Measurements from ENCODE around the gene ODF4.
"Not testable (repeated sequence)": the region's sequence is repeated elsewhere in the genome, so short reads cannot be mapped to it uniquely, and the experiment has no call there.

The ODF4 gene

GRCh38 chr17:8369944-8370343, 30.3 kb downstream of the ODF4 start:
- Mint-ChIP-seq H3K27ac (no peak overlapping the region), H3K4me3 (no peak overlapping the region), H3K4me1 (ENCODE audit: low read depth) (peaks cover 5% of the 10 kb centered on the region), H3K27me3 (no peaks in the 10 kb centered on the region), H3K36me3 (ENCODE audit: low read depth) (peaks cover 27% of the 10 kb centered on the region), H3K9me3 (no peaks in the 10 kb centered on the region)
- no peak for DNase-seq

- DNase-seq: no peak
- peaks cover 17% of the 10 kb centered on the region for H3K4me1 Mint-ChIP-seq (ENCODE audit: low read depth)
- no peak overlapping the region for H3K27ac Mint-ChIP-seq
- no peak overlapping the region for H3K4me3 Mint-ChIP-seq
- H3K9me3 Mint-ChIP-seq: no peaks in the 10 kb centered on the region
- H3K27me3 Mint-ChIP-seq: no peaks in the 10 kb centered on the region
- peaks cover 43% of the 10 kb centered on the region for H3K36me3 Mint-ChIP-seq (ENCODE audit: low read depth)
These were observed 32.1 kb downstream of the ODF4 start for GRCh38 chr17:8371786-8372185.

- H3K36me3 Mint-ChIP-seq (ENCODE audit: low read depth): peaks cover 50% of the 10 kb centered on the region
- no peaks in the 10 kb centered on the region for H3K27me3 Mint-ChIP-seq
- no peak overlapping the region for H3K4me3 Mint-ChIP-seq
- H3K9me3 Mint-ChIP-seq: no peaks in the 10 kb centered on the region
- peaks cover 24% of the 10 kb centered on the region for H3K4me1 Mint-ChIP-seq (ENCODE audit: low read depth)
- no peak overlapping the region for H3K27ac Mint-ChIP-seq
- no peak for DNase-seq
These were observed 32.8 kb downstream of the ODF4 start for GRCh38 chr17:8372422-8372821.

DNA sequence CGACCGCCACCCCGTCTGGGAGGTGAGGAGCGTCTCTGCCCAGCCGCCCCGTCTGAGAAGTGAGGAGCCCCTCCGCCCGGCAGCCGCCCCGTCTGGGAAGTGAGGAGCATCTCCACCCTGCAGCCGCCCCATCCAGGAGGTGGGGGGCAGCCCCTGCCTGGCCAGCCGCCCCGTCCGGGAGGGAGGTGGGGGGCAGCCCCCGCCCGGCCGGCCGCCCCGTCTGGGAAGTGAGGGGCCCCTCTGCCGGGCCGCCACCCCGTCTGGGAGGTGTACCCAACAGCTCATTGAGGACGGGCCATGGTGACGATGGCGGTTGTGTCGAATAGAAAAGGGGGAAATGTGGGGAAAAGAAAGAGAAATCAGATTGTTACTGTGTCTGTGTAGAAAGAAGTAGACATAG, 34.2 kb downstream of the ODF4 start:
- not testable (repeated sequence) for DNase-seq, H3K27me3 Mint-ChIP-seq, H3K9me3 Mint-ChIP-seq, H3K27ac Mint-ChIP-seq, H3K4me3 Mint-ChIP-seq
- H3K4me1 Mint-ChIP-seq (ENCODE audit: low read depth): peaks cover 37% of the 10 kb centered on the region
- peaks cover 56% of the 10 kb centered on the region for H3K36me3 Mint-ChIP-seq (ENCODE audit: low read depth)

DNA sequence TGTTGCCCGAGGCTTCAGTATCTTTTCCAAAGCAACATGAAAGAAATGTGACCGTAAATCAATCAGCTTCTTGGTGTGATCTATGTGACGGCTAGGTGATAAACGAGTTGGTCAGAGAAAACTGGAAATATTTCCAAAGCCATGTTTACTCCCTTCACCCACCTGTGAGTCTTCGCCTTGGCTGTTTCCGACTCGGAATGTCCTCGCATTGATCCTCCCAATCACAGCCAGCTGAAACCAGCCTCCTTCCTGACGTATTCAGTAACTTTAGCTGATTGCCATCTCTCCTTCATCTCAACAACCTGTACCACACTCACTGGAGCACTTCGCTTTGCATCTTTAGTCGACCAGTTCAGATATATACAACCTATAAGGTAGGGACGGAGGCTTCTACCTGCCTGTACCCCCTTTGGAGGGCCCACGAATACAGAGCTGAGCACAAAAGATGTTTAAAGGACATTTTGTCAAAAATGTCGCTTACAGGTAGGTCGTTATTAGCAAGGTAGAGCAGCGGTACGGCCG, 36.2 kb downstream of the ODF4 start:
- H3K36me3 Mint-ChIP-seq (ENCODE audit: low read depth): peaks cover 60% of the 10 kb centered on the region
- H3K27ac Mint-ChIP-seq: peak overlapping the region; percentile 93

DNA sequence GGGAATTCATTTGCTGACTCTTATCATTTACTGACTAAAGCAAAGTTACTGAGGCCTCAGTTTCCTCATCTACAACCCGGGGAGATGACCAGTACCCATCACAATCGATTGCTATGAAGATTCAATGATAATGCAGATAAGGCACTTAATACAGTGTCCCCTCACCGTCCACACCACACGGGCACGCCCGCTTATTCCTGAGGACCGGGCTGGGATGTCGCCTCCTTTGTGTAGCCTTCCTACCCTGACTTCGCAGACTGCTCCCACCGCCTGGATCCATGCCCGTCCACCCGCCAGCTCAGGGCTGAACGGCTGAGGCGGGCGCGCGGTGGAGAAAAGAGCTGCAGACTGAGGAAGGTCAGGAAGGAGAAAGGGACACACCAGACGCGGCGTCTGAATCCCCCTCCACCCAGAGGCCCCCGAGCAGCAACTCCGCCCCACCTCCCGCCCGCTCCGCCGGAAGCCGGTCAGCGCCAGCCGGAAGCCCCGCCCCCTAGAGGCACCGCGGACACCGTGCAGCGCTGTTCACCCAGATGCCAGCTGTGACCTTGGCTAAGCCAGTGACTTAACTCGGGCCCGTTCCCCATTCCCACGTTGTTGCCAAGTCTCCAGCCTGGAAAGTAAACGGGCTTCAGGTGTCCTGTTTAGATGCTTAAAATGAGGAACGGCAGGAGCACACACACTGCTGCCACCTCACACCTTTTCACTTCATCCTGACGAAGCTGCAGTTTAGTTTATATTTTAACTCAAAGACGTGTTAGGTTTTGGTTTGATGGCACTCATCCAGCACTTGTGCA, 36.8 kb downstream of the ODF4 start, which contains the start of gene KRABD2:
Gene KRABD2, minus strand, starts transcription at position 434 of the 797 bp plus-strand sequence.
- Mint-ChIP-seq H3K4me3 (peak within 1 kb of the TSS; percentile 100), H3K27ac (peak within 1 kb of the TSS; percentile 93), H3K4me1 (ENCODE audit: low read depth) (peaks cover 55% of the 10 kb centered on the region), H3K9me3 (no peaks in the 10 kb centered on the region), H3K27me3 (no peaks in the 10 kb centered on the region), H3K36me3 (ENCODE audit: low read depth) (peaks cover 67% of the 10 kb centered on the region)
- peak; percentile 94 for DNase-seq

More for the DNA sequence above, 36.2 kb downstream of the ODF4 start:
- DNase-seq: no peak
- Mint-ChIP-seq H3K4me3 (peak overlapping the region; percentile 100), H3K27me3 (no peaks in the 10 kb centered on the region), H3K4me1 (ENCODE audit: low read depth) (peaks cover 50% of the 10 kb centered on the region), H3K9me3 (no peaks in the 10 kb centered on the region)

DNA sequence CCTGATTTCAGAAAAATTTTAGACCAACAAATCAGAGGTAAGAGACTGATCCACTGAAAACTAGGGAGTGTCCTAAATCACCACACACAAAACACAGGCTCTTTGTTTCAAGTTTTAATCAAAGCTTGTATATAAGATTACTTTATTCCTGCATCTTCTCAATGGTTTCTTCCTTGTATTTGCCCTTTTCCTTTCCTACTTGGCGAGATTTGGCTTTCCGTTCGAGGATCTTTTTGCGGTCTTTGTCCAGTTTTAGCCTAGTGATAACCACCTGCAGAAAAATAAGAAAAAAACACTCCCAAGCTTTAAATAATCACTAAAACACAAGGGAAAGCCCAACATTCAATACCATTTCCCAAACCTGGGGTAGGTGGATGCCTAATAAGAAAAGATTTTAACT, 37.8 kb downstream of the ODF4 start:
- Mint-ChIP-seq H3K36me3 (ENCODE audit: low read depth) (peaks cover 76% of the 10 kb centered on the region), H3K27ac (peak overlapping the region; percentile 93), H3K4me3 (peak overlapping the region; percentile 100), H3K9me3 (no peaks in the 10 kb centered on the region), H3K4me1 (ENCODE audit: low read depth) (peaks cover 57% of the 10 kb centered on the region), H3K27me3 (no peaks in the 10 kb centered on the region)
- no peak for DNase-seq

- not testable (repeated sequence) for H3K27me3 Mint-ChIP-seq, H3K9me3 Mint-ChIP-seq, DNase-seq
- Mint-ChIP-seq H3K27ac (peak overlapping the region; percentile 93), H3K4me3 (peak overlapping the region; percentile 100), H3K4me1 (ENCODE audit: low read depth) (peaks cover 57% of the 10 kb centered on the region), H3K36me3 (ENCODE audit: low read depth) (peaks cover 83% of the 10 kb centered on the region)
These were observed 38.5 kb downstream of the ODF4 start for GRCh38 chr17:8378117-8378516.

DNA sequence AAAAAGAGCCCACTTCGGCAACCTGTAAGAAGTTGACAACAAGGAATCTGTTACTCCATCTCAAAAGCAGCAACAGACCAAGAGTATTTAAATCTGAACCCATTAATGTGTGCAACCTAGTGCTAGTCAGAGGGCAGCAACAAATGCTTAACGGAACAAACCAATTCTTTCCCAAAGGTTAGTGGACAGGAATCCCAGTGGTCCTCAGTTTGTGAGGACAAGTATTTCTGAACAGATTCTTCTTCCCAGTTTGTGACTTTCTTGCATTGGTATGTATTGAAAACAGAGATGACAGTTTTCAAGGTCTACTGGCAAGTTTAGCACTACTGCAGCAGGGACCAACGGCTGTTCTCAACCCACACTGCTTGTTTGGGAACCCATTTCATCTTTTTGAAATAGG, 40.4 kb downstream of the ODF4 start:
- Mint-ChIP-seq H3K27ac (peak overlapping the region; percentile 100), H3K9me3 (no peaks in the 10 kb centered on the region), H3K4me1 (ENCODE audit: low read depth) (peaks cover 68% of the 10 kb centered on the region), H3K27me3 (no peaks in the 10 kb centered on the region), H3K36me3 (ENCODE audit: low read depth) (peaks cover 80% of the 10 kb centered on the region), H3K4me3 (peak overlapping the region; percentile 100)
- no peak for DNase-seq

DNA sequence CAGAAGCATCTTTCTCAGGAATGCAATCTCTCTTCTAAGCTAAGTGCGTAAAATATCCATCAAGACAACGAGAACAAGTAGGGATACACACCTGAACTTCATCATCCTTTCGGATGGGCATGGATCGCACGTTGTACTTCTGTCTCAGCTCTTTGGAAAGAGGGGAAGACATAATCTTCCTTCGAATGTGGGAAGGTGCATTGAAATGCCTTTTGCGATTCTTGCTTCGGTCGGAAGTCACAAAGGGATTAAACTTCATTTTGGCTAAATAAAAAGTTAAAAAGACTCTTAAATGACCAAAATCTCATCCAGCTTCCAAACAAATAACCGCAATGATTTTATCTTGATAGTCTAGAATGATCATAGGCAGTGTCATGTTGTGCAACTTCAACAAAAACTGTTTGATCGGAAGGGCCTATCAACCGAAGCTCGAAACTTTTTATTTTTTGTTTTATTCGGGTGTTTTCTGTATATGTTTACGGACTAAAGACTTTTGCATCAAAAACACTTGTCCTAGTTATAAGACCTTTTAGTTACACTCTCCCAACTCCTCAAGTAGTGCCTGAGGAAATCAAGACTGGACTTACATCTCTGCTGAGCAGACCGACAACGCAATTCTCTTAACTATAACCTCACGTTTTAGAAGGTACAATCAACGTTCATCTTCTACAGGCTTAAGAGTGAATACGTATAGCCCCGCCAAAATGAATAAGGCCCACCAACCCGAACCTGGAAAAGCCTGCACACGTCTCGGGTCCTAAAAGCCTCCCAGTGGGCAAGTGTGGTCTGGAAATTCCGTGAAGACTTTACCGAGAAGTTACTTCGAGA, 42.6 kb downstream of the ODF4 start:
- H3K4me3 Mint-ChIP-seq: peak overlapping the region; percentile 100
- no peaks in the 10 kb centered on the region for H3K9me3 Mint-ChIP-seq
- H3K4me1 Mint-ChIP-seq (ENCODE audit: low read depth): peaks cover 58% of the 10 kb centered on the region
- peaks cover 58% of the 10 kb centered on the region for H3K36me3 Mint-ChIP-seq (ENCODE audit: low read depth)
- no peak for DNase-seq
- no peaks in the 10 kb centered on the region for H3K27me3 Mint-ChIP-seq
- peak overlapping the region; percentile 100 for H3K27ac Mint-ChIP-seq

- peaks cover 54% of the 10 kb centered on the region for H3K4me1 Mint-ChIP-seq (ENCODE audit: low read depth)
- H3K27ac Mint-ChIP-seq: peak overlapping the region; percentile 100
- DNase-seq: no peak
- H3K36me3 Mint-ChIP-seq (ENCODE audit: low read depth): peaks cover 53% of the 10 kb centered on the region
- no peaks in the 10 kb centered on the region for H3K9me3 Mint-ChIP-seq
- H3K27me3 Mint-ChIP-seq: no peaks in the 10 kb centered on the region
- peak overlapping the region; percentile 100 for H3K4me3 Mint-ChIP-seq
These were observed 43.2 kb downstream of the ODF4 start for GRCh38 chr17:8382880-8383142.

- H3K4me3 Mint-ChIP-seq: peak within 1 kb of the TSS; percentile 100
- peaks cover 50% of the 10 kb centered on the region for H3K4me1 Mint-ChIP-seq (ENCODE audit: low read depth)
- no peaks in the 10 kb centered on the region for H3K27me3 Mint-ChIP-seq
- peak within 1 kb of the TSS; percentile 100 for H3K27ac Mint-ChIP-seq
- DNase-seq: peak; percentile 97
- H3K9me3 Mint-ChIP-seq: no peaks in the 10 kb centered on the region
- H3K36me3 Mint-ChIP-seq (ENCODE audit: low read depth): peaks cover 48% of the 10 kb centered on the region
These were observed 43.6 kb downstream of the ODF4 start, which contains the start of gene RPL26 for GRCh38 chr17:8383143-8383822. Gene RPL26 (minus strand): TSS chr17:8383193. CDS start chr17:8382310, 883 bp downstream.

DNA sequence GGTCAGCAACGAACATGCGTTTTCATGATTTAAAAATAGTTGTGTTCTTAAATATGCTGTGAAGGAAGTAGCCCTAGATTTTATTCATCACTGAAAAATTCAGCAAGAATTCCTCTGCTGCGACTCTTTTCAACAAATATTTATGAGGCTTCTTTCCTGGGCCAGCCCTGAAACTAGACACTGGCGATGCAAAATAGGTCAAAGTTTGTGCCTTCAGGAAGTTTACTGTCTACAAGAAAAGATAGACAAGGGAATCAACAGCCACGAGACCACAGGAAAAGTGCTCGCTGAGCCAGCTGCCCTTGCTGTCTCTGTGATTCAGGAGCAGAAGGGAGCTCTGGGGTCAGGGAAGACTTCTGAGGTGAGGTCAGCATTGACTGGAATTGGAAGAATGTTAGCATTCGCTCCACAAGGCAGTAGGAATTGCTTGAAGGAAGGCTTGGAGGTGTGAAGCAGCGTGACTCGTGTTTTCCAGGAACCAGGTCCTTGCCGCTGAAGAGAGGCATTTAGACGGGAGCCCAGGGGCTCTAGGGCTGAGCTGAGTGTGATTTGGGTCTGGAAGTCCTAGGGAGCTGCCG, 45.2 kb downstream of the ODF4 start:
- H3K27me3 Mint-ChIP-seq: no peaks in the 10 kb centered on the region

DNA sequence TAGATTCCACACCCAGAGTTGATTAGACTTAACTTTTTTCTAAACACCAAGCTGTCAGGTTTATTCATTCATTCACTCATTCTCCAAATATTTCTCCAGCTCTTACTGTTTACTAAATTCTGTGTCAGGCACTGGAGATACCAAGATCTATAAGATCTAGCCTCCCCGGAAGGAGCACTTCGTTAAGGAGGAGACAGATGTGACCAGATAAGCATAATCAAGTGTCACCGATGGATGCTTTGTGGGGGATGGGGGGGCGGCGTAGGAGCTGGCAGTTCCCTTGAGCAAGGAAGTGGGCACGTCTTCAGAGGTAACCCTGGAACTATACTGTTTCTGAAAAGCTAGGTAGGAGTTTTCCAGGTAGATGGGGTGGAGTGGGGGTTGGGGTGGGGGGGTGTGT, 47.2 kb downstream of the ODF4 start:
- H3K27ac Mint-ChIP-seq: no peak overlapping the region
- H3K4me3 Mint-ChIP-seq: no peak overlapping the region
- no peaks in the 10 kb centered on the region for H3K27me3 Mint-ChIP-seq
- peaks cover 21% of the 10 kb centered on the region for H3K4me1 Mint-ChIP-seq (ENCODE audit: low read depth)
- no peaks in the 10 kb centered on the region for H3K9me3 Mint-ChIP-seq
- H3K36me3 Mint-ChIP-seq (ENCODE audit: low read depth): peaks cover 13% of the 10 kb centered on the region
- DNase-seq: no peak

More for the DNA sequence above, 45.2 kb downstream of the ODF4 start:
- Mint-ChIP-seq H3K27ac (peak overlapping the region; percentile 47), H3K9me3 (no peaks in the 10 kb centered on the region), H3K36me3 (ENCODE audit: low read depth) (peaks cover 32% of the 10 kb centered on the region), H3K4me1 (ENCODE audit: low read depth) (peaks cover 36% of the 10 kb centered on the region), H3K4me3 (peak overlapping the region; percentile 100)
- DNase-seq: no peak

All from activated T-cell treated with anti-CD3 and anti-CD28 coated beads, Interleukin-2, amount 50 U/mL, for 24 hours (primary cell).